ENCODE data around the gene TMEM266.

- TF ChIP-seq, protein P1, sequence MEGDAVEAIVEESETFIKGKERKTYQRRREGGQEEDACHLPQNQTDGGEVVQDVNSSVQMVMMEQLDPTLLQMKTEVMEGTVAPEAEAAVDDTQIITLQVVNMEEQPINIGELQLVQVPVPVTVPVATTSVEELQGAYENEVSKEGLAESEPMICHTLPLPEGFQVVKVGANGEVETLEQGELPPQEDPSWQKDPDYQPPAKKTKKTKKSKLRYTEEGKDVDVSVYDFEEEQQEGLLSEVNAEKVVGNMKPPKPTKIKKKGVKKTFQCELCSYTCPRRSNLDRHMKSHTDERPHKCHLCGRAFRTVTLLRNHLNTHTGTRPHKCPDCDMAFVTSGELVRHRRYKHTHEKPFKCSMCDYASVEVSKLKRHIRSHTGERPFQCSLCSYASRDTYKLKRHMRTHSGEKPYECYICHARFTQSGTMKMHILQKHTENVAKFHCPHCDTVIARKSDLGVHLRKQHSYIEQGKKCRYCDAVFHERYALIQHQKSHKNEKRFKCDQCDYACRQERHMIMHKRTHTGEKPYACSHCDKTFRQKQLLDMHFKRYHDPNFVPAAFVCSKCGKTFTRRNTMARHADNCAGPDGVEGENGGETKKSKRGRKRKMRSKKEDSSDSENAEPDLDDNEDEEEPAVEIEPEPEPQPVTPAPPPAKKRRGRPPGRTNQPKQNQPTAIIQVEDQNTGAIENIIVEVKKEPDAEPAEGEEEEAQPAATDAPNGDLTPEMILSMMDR (IDR thresholded peaks at IDR 0.05; ENCODE audit: insufficient read depth, low read length, poor library complexity, severe bottlenecking): no peak
- TF ChIP-seq EZH2phosphoT487 (conservative IDR thresholded peaks at IDR 0.05; ENCODE audit: low read length): no peak
These were observed 46.1 kb downstream of the TMEM266 start for GRCh38 chr15:76105911-76106310.
